Nephron (organoid): ENCODE results near the gene SFXN5.
"Not testable (repeated sequence)": the region's sequence is repeated elsewhere in the genome, so short reads cannot be mapped to it uniquely, and the experiment has no call there.

Source experiments
- H3K27ac Mint-ChIP-seq, 3 experiments: 2 replicates each; pipeline ENCODE4 v1.8.0; 2020; ENCODE audit warnings: mixed read lengths in 3 of 3, mild to moderate bottlenecking in 2 of 3, moderate library complexity in 1 of 3
- H3K27me3 Mint-ChIP-seq: 2 replicates; pipeline ENCODE4 v1.8.0; 2021; ENCODE audit warnings: low read depth, mild to moderate bottlenecking, moderate library complexity, mixed read lengths
- H3K36me3 Mint-ChIP-seq: 2 replicates; pipeline ENCODE4 v1.8.0; 2020; ENCODE audit warnings: low read depth, mixed read lengths
- H3K4me1 Mint-ChIP-seq: 2 replicates; pipeline ENCODE4 v1.8.0; 2020; ENCODE audit warnings: mixed read lengths
- H3K4me3 Mint-ChIP-seq, 3 experiments: 2 replicates each; pipeline ENCODE4 v1.8.0; 2020; ENCODE audit warnings: mild to moderate bottlenecking in 3 of 3, mixed read lengths in 3 of 3, moderate library complexity in 2 of 3
- H3K9me3 Mint-ChIP-seq: 2 replicates; pipeline ENCODE4 v1.8.0; 2020; ENCODE audit warnings: mixed read lengths
- CTCF ChIP-seq, 3 experiments: fragments of 200-600 bp; sonication (generic); IDR thresholded peaks; one replicate each; pipeline ENCODE4 v1.5.0; 2021; ENCODE audit warnings: antibody characterized with exemption in 3 of 3; ENCODE audit not compliant: unreplicated experiment in 3 of 3

SFXN5 gene

GRCh38 chr2:73103018-73103542, 31.6 kb upstream of the SFXN5 start:
- no peak for TF ChIP-seq CTCF (IDR thresholded peaks at IDR 0.05; ENCODE audit: unreplicated experiment in 3 of 3)

DNA sequence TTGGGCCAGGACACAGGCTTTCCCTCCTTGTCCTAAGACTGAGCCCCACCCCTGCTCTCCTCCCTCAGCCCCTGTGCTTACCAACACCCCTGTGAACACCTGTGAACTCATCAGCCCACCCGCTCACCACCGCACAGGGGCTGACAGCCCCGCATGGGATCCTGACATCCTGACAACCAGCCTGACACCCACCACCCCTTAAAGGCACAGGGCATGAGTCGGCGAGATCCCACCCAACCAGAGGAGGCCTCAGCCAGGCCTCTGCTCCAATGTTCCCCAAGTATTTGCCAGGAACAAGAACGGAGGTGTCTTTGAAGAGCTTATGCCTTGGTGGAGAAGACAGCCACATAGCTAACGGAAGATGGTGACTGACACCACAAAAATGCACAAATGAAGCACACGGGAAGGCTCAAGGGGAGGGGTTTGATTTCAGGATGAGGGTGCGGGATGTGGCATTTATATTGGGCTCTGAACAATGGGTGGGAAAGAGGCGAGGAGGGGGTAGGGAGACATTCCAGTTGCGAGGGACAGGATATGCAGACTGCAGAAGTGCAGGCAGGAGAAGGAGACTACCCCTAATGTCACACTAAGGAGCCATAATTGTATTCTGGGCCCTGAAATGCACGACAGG, 30.2 kb upstream of the SFXN5 start:
- Mint-ChIP-seq H3K9me3 (no peaks in the 10 kb centered on the region), H3K4me1 (no peaks in the 10 kb centered on the region), H3K36me3 (no peaks in the 10 kb centered on the region), H3K4me3 (no peak overlapping the region), H3K27me3 (peaks cover 2% of the 10 kb centered on the region), H3K27ac (no peak overlapping the region)
- TF ChIP-seq CTCF (IDR thresholded peaks at IDR 0.05; ENCODE audit: unreplicated experiment in 3 of 3): no peak

More at GRCh38 chr2:73103018-73103542, 31.6 kb upstream of the SFXN5 start:
- peaks cover 5% of the 10 kb centered on the region for H3K4me1 Mint-ChIP-seq
- no peaks in the 10 kb centered on the region for H3K36me3 Mint-ChIP-seq
- peaks cover 4% of the 10 kb centered on the region for H3K27me3 Mint-ChIP-seq
- no peaks in the 10 kb centered on the region for H3K9me3 Mint-ChIP-seq
- no peak overlapping the region for H3K4me3 Mint-ChIP-seq
- H3K27ac Mint-ChIP-seq: no peak overlapping the region

DNA sequence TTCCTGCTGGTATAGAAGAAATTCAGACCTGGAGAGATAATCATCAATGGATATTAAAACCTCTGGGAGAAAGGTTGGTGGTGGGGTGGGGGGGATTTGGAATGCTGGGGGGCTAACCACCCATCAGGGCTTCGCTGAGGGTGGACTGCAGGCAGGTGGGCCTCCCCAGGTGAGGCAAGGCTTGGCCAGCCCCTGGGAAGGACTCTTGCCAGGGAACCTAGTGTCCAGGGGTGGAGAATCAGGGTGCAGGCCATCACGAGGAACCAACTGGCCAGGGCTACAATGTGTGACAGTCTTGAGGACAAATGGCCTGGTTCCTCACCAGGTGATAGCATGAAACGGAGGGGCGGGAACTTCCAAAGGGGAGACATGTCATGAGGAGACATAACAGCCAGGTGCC, 29.4 kb upstream of the SFXN5 start:
- Mint-ChIP-seq H3K27me3 (no peaks in the 10 kb centered on the region), H3K9me3 (no peaks in the 10 kb centered on the region), H3K36me3 (no peaks in the 10 kb centered on the region), H3K4me3 (no peak overlapping the region), H3K27ac (no peak overlapping the region), H3K4me1 (no peaks in the 10 kb centered on the region)
- TF ChIP-seq CTCF (IDR thresholded peaks at IDR 0.05; ENCODE audit: unreplicated experiment in 3 of 3): no peak

DNA sequence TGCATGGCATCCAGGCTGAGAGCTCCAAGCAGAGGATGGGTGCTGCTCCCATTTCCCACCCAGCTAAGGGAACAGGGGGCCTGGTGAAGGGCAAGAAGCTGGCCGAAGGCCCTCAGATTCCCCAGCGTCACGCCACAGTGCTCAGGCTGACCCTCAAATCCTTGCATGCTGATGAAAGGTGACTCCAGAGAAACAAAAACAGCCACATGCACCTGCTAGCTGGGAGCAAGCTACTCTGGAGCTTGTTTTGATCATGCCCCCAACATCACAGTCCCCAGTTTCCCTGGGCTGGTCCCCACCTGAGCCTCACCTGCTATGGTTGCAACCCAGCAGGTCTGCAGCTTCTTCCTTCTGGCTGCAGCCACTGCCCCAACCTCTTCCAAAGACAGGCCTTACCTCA, 28.0 kb upstream of the SFXN5 start:
- H3K4me3 Mint-ChIP-seq: no peak overlapping the region

DNA sequence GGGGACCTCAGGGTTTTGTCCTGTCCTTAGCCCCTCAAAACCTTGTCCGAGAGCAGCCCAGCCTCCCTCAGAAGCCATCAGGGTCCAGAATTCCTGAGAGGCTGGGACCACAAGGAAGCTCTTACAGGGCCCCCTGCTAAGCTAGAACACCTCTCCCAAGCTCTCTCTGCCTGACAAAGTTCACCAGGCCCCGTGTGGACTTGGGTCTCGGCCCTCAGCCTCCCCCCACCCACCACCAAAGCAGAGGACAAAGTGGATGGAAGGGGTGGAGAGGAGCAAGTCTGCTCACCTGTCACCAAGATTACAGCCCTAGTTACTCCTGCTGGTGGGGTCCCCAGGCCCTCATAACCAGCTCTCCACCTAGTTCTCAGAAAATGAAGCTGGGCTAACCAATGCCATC, 24.4 kb upstream of the SFXN5 start:
- no peak for TF ChIP-seq CTCF (IDR thresholded peaks at IDR 0.05; ENCODE audit: unreplicated experiment in 3 of 3)
- H3K9me3 Mint-ChIP-seq: no peaks in the 10 kb centered on the region
- H3K4me3 Mint-ChIP-seq: no peak overlapping the region
- no peak overlapping the region for H3K27ac Mint-ChIP-seq
- H3K36me3 Mint-ChIP-seq: no peaks in the 10 kb centered on the region
- H3K27me3 Mint-ChIP-seq: peaks cover 5% of the 10 kb centered on the region
- peaks cover 5% of the 10 kb centered on the region for H3K4me1 Mint-ChIP-seq

More for the DNA sequence above, 28.0 kb upstream of the SFXN5 start:
- H3K27ac Mint-ChIP-seq: no peak overlapping the region
- TF ChIP-seq CTCF (IDR thresholded peaks at IDR 0.05; ENCODE audit: unreplicated experiment in 3 of 3): no peak
- no peaks in the 10 kb centered on the region for H3K9me3 Mint-ChIP-seq
- no peaks in the 10 kb centered on the region for H3K36me3 Mint-ChIP-seq
- peaks cover 5% of the 10 kb centered on the region for H3K27me3 Mint-ChIP-seq
- H3K4me1 Mint-ChIP-seq: no peaks in the 10 kb centered on the region

- Mint-ChIP-seq H3K27ac (peak overlapping the region; percentile 86 to 94 (median 94)), H3K4me1 (peaks cover 17% of the 10 kb centered on the region)
- not testable (repeated sequence) for H3K27me3 Mint-ChIP-seq, H3K9me3 Mint-ChIP-seq, H3K36me3 Mint-ChIP-seq, H3K4me3 Mint-ChIP-seq
Measured at GRCh38 chr2:73093601-73094218, 22.2 kb upstream of the SFXN5 start.
